ENCODE data around the gene CACNA2D1. TPM values are rescaled to one million over a fixed set of nuclear protein-coding genes. Genes with fewer than 3 reads are reported as not detected.

Gene CACNA2D1
- total RNA-seq, 4 donors from 2014 or later: 41.8 to 125 (median 56.2) TPM

- no peak for TF ChIP-seq CTCF (IDR thresholded peaks at IDR 0.05; ENCODE audit: low read depth)
Measured at GRCh38 chr7:81960026-81960425, 483.6 kb downstream of the CACNA2D1 start.

- TF ChIP-seq CTCF (IDR thresholded peaks at IDR 0.05; ENCODE audit: low read depth): no peak
Measured at GRCh38 chr7:81957517-81957916, 486.1 kb downstream of the CACNA2D1 start.

GRCh38 chr7:81956520-81956919 lies 487.1 kb downstream of the CACNA2D1 start:
- TF ChIP-seq CTCF (IDR thresholded peaks at IDR 0.05; ENCODE audit: low read depth): no peak

- TF ChIP-seq CTCF (IDR thresholded peaks at IDR 0.05; ENCODE audit: low read depth): no peak
Measured at GRCh38 chr7:81949306-81949705, 494.3 kb downstream of the CACNA2D1 start.

- TF ChIP-seq CTCF (IDR thresholded peaks at IDR 0.05; ENCODE audit: low read depth): no peak
Measured at GRCh38 chr7:81944058-81944457, 499.5 kb downstream of the CACNA2D1 start.

- TF ChIP-seq CTCF (IDR thresholded peaks at IDR 0.05; ENCODE audit: low read depth): no peak
Measured at GRCh38 chr7:81937091-81937490, 506.5 kb downstream of the CACNA2D1 start.

GRCh38 chr7:81934596-81935301 lies 508.8 kb downstream of the CACNA2D1 start:
- TF ChIP-seq CTCF (IDR thresholded peaks at IDR 0.05; ENCODE audit: low read depth): no peak
